GM12891 (cell line): ENCODE data around the gene NHS.

Experiments used
- DNase-seq: peaks from one replicate; pipeline ENCODE4 v3.0.0; 2011; ENCODE audit warnings: low spot score; ENCODE audit not compliant: insufficient read length
- FAIRE-seq: peaks from 2 replicates; lab custom pipeline; 2011; peaks lifted over from hg19 to GRCh38; lab: Jason Lieb, UNC
- PAX5 ChIP-seq: IDR thresholded peaks from 2 replicates; pipeline ENCODE4 v1.6.1; 2011; ENCODE audit warnings: low read length, moderate library complexity, mild to moderate bottlenecking; ENCODE audit not compliant: insufficient read depth, severe bottlenecking
- POLR2A ChIP-seq: IDR thresholded peaks from 2 replicates; pipeline ENCODE4 v1.6.1; 2011; ENCODE audit warnings: low read depth, low read length, control low read depth
- POLR2AphosphoS5 ChIP-seq: IDR thresholded peaks from 2 replicates; pipeline ENCODE4 v1.6.1; 2011; ENCODE audit warnings: low read depth, low read length, control low read depth
- POU2F2 ChIP-seq: IDR thresholded peaks from 2 replicates; pipeline ENCODE4 v1.6.1; 2011; ENCODE audit warnings: low read depth, mild to moderate bottlenecking, control low read depth, low read length, moderate library complexity
- SPI1 ChIP-seq: IDR thresholded peaks from 2 replicates; pipeline ENCODE4 v1.6.1; 2011; ENCODE audit warnings: low read depth, low read length, control low read depth
- TAF1 ChIP-seq: IDR thresholded peaks from 2 replicates; pipeline ENCODE4 v1.6.1; 2011; ENCODE audit warnings: low read depth, low read length, control low read depth

NHS gene

DNA sequence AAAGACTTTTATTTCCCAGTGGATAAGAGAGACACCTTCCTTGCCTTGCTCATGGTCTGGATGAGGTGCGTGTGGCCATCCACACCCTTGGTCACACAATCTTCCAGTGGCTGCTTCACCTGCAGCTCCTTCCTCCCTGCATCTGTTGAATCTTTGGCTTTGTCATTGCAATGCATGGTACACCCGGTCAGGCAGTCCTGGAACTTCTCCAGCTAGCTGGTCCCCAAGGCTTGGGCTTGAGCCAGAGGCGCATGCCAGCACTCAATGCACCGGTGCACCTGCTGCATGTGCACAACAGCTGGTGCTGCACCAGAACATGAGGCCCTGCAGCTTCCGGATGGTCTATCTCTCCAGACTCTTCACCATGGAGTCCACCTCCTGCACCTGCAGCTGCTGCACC lies 394.0 kb downstream of the NHS start:
- TF ChIP-seq PAX5 (no peak), POU2F2 (no peak), POLR2A (no peak), SPI1 (no peak), TAF1 (no peak), POLR2AphosphoS5 (no peak)
- DNase-seq (no peak), FAIRE-seq (no peak)

DNA sequence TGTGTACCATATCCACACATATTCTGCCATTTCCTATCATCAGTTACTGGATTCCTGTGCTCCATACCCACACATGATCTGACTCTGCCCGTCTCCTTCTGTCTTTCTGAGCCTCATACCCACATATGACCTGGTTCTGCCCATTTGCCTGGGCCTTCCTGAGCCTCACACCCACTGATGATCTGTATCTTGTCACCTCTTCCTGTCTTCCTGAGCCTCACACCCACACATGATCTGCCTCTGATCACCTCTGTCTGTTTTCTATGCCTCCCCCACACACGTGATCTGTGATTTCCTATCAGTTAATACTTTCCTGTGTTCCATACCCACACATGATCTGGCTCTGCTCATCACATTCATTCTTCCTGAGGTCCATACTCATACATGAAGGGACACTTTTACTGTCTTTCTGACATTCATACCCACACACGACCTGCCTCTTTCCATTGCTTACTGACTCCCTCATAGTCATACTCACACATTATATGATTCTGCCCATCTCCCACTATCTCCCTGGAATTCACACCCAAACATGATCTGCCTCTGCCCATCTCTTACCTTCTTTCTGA lies 394.8 kb downstream of the NHS start:
- no peak for DNase-seq
- TF ChIP-seq POLR2A, result no peak
- TF ChIP-seq POLR2AphosphoS5, result no peak
- no peak for TF ChIP-seq SPI1
- TF ChIP-seq TAF1, result no peak
- no peak for TF ChIP-seq PAX5
- no peak for TF ChIP-seq POU2F2
- FAIRE-seq, result peak; percentile 41

DNA sequence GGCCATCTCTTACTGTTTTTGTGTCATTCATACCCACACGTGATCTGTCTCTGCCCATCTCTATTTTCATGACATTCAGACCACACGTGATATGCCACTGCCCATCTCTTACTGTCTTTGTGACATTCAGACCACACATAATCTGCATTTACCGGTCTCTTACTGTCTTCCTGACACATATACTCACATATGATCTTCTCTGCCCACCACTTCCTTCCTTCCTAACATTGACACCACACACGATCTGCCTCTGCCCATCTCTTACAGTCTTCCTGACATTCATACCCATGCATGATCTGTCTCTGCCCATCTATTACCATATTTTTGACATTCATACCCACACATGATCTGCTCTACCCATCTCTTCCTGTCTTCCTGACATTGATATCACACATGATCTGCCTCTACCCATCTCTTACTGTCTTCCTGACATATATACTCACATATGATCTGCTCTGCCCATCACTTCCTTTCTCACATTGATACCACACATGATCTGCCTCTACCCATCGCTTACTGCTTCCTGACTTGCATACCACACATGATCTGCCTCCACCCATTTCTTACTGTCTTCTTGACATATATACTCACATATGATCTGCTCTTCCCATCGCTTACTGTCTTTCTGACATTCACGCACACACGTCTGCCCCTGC lies 398.3 kb downstream of the NHS start:
- no peak for TF ChIP-seq PAX5
- no peak for TF ChIP-seq TAF1
- FAIRE-seq, result no peak

DNA sequence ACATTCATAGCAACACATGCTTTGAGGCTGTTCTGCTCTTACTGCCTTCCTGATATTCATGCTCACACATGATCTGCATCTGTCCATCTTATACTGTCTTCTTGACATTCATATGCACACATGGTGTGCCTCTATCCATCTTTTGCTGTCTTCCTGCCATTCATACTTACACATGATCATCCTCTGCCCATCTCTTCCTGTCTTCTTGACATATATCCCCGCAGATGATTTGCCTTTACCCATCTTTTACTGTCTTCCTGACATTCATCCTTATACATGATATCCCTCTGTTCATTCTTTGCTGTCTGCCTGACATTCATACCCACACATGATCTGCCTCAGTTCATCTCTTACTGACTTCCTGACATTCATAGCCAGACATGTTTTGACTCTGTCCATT lies 399.1 kb downstream of the NHS start:
- FAIRE-seq (no peak), DNase-seq (no peak)
- TF ChIP-seq SPI1, result no peak
- no peak for TF ChIP-seq POLR2AphosphoS5
- TF ChIP-seq POLR2A, result no peak
- TF ChIP-seq PAX5, result no peak
- no peak for TF ChIP-seq TAF1
- no peak for TF ChIP-seq POU2F2

More for the DNA sequence above, 398.3 kb downstream of the NHS start:
- DNase-seq, result no peak

DNA sequence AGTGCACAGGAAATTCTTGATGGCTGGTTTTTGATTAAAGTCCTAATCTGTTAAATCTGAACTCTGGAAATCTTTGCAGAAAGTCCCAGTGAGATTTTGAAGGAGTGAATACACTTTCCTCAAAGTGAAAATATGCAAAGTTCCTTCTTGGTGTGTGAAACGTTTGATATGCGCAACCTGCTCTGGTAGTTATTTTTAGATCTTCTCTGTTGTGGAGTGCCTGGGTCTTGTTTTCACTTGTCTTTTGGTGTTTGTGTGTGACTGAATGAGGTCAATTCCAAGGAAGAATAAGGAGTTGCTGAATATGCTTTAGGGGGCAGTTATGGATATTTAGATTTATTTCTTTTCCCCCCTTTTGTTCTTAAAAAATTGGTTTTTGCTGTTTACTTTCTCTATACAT lies 404.0 kb downstream of the NHS start:
- DNase-seq, result no peak
- no peak for FAIRE-seq
- TF ChIP-seq TAF1, result no peak
- no peak for TF ChIP-seq POLR2AphosphoS5

DNA sequence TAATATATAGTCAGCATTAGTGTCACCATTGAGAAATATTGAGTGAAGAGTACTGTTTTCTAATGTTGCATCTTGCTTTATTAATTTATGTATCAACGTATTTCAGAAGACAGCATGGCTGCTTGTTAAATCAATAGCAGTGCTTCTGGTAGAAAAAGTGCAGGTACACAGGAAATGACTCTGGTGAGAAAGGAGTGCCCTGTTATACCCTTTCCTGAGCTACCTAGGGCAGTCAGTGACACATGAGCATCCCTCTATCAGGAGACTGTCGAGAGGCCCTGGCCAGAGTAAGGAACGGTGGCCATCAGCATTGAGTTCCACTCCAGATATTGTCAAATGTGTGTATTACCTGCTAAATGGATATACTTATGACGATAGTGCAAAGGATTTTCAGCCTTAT lies 404.4 kb downstream of the NHS start:
- FAIRE-seq (no peak), DNase-seq (no peak)
- TF ChIP-seq POLR2A, result no peak
- no peak for TF ChIP-seq PAX5
- no peak for TF ChIP-seq POU2F2
- no peak for TF ChIP-seq POLR2AphosphoS5
